HG03095 (cell line): Measurements from ENCODE around the gene MED13L.

Experiments used
- ATAC-seq: cut with Tn5 transposase; IDR thresholded peaks from one replicate; pipeline ENCODE4 v1.9.1; 2021; ENCODE audit warnings: moderate library complexity; ENCODE audit not compliant: unreplicated experiment

Gene MED13L

DNA sequence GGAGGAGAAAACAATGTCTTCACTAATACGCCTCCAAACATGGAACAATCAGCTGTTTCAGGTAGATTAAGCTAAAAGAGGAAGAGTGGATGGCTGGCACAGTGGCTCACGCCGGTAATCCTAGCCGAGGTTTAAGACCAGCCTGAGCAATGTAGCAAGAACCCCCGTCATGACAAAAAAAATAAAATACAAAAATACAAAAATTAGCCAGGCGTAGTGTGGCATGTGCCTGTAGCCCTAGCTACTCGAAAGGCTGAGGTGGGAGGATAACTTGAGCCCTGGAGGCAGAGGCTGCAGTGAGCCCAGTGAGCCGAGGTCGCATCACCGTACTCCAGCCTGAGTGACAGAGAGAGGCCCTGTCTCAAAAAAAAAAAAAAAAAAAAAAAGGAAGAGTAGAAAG is 1.2 kb upstream of the MED13L start:
- no peak for ATAC-seq

DNA sequence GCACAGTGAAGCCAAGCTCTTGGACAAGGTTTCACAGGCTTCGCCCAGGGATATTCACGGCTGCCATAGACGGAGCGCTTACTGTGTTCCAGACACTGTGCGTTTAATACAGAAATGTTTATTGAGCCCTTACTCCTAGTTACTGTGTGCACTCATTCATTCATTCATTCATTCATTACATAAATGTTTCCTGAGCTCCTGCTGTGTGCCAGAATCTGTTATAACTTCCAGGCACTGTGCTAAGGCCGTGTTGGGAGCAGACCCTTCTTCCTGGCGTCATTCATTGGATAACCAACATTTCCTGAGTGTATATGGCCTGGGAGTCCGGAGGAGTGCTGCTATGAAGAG is 760 bp upstream of the MED13L start:
- ATAC-seq: no peak

DNA sequence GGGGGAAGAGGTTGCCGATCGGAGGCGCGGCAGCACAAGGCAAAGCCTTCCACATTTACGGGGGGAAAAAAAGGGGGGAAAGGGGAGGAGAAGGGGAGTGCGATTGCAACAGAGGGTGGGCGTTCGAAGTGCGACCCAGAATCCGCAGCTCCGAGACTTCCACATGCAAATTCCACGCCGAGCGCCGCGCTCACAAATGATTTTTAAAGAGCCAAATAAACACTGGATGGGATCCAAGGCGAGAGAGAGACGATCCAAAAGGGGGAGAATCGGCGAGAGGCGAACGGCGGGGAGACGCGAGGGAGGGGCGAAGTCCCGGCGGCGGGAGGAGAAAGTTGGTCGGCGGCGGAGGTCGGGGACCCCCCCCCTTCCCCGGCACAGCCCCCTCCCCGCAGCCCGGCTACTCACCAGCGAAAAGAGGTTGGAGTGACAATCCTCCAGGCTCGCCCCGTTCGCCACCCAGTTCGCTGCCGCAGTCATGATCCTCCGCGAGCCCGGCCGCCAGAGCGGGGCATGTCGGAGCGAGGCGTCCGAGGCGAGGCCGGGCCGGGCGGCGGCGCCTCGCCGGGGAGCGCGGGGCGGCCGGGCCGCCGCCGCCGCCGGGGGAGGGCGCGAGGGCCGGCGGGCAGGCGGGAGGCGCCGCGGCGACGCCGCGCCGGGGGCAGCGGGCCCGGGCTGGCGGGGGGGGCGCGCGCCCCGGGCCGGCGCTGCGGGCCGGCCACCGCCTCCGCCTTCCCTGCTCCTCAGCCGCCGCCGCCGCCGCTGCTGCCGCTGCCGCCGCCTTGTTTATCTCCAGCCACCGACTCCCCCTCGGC is 634 bp downstream of the MED13L start:
- ATAC-seq: peak; percentile 33

DNA sequence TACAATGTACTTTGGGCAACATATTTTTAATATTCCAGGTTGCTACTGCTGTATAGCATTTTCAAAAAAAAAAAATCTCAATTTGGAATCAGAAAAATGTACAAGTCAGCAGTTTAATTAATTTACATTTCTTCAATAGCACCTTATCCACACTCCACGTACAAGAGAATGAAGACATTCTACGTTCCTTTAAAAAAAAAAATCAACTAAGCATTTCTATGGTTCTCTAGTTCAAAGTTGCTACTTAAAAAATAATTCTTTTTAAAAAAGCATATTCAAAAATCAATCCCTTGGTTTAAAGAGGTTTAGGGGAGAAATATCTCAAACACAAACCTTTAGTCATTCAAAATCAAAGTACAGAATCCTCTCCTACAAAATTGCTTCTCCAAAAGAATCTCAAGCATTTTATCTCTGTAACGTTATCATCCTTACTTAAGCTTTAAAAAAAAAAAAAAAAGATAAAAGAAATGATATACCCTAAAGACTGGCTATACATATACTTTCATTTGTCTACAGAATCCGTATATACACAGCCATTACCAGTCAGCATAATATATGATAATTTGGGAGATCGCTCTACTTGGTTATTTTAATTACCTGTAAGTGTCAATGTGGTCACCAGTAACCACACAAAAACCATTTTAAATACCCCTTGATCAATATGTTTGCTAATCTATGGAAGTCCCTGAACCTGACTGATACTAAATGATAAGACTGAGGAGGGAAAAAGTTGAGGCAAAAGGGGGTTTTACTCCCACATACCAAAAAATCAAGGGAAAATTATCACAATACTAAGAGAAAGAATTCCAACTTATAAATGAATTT is 2.7 kb downstream of the MED13L start:
- no peak for ATAC-seq

DNA sequence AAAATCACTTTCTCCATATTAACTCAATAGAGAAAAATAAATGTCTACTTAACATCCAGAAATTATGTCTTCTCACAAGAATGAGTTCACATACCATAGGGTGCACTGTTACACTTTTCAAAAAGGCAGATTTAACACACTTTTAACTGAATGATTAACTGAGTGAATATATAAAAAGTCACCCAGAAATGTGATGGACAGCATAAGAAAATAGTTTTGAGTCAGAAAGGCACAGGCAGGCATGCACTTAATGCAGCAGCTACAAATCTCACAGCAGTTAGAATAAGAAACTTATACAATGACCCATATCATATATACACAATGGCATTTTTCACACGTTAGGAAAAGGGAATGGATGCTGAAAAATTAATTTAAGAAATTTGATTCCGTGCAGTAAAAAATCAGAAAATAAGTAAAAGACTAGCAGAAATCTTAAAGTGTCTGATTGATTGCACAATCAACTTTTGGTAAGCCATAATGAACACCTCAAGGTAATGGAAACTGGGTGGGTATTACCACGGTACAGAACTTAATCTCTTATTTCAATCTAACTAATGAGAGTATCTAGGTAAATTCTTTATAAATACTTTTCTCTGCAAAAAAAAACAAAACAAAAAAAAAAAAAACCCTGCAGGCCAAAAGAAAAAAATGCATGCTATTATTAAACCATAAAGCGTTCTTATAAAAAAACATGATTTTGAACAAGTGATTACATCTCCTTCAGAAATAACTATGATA is 3.5 kb downstream of the MED13L start:
- ATAC-seq: no peak

DNA sequence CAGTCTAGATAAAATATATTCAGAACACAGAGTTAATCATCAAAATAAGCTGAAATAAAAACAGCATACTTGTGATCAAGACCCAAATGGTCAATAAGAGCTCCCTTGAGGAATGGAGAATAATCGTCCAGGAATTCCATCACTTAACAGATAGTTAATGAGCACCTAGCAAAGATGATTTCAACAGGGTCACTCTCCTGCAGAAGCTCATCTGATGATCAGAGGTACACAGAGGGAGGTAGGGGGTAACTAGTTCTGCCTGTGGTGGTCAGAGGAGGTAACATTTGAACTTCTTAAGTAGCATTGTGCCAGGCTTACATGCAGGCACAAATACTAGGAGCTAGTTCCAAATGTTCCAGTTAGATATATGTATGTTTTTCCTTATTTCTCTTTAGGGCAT is 9.5 kb downstream of the MED13L start:
- no peak for ATAC-seq

DNA sequence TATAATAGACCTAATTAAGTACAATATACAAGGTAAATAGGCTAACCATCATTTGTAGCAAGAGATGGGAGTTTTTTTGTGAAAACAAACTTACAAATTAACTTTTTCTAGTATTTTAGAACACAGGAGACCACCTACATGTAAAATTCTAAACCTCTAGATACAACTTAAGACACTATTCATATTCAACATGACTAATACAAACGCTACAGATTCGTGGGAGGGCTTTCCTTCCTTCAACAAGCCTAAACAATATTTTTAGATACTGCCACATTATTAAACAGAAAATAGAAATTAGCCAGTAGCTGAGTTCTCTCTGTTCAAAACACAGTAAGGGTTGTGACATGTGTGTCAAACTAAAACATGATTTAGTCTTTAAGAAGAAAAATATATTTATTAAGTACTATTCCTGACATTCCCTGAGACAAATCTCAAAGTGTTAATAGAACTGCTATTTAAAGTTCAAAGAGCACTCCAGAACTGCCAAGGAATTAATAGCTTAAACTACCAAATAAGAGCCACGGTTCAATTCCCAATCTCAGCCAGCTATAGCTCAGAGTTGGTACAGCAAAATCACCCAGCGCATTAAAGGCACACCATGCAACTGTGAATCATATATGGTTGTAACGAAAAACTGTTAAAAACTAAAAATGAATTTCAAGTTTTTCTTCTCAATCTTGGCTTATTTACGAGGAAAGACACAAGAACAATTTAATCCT is 10.7 kb downstream of the MED13L start:
- ATAC-seq: no peak

DNA sequence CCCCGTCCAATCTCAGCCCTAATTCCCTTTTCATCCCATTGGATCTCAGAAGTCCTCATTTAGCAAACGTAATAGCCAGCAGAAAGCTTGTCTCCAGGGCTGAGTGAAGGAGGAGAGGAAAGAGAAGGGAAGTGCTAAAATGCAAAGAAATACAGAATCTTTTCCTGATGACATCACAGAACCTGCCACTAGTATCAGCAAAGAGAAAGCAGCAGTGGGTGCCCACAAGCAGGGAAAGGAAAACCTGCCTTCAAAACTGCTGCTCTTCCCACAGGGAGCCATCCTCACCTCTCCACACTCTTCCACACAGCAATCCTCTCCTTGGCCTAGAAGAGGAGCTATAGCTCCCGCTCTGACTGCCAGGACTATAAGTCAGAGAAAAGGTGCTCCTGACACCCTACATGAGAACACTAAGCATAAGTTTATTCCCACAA is 11.3 kb downstream of the MED13L start:
- ATAC-seq: no peak

DNA sequence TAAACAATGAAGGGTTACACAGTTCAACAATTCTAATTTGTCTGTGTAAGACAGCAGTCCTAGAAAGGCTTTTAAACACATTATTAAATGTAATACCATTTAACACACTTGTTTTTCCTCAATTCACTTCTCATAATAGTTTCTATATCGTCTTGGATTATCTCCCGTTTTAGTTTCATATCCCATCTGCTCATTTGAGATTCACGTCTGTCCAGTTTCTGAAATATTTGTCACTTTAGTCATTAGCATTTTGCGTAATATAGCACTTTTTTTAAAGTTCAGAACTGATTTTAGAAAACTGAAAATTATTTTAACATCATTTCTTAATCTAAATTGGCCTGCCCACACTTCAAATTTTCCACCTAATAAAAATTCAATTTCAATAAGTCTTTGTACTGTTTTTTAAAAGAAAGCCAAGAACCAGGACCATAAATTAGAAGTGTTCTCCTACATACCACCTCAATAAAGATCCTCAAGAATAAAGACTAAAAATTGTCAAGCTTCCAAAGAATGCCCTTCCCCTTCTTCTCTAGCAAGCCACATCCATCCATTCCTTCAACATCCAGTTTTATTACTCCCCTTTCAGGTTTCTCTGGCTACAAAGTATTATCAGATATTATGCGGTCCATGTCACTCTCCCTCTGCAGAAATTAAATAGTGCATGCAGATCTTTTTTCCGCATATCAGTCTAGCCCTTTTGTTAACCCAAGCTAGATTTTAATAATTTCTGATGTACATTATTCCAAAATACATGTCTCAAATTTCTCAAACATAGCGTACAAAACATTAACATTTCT is 11.9 kb downstream of the MED13L start:
- ATAC-seq: no peak

GRCh38 chr12:116264525-116265070 is 12.9 kb downstream of the MED13L start:
- no peak for ATAC-seq

GRCh38 chr12:116263844-116264243 is 13.6 kb downstream of the MED13L start:
- ATAC-seq: no peak

DNA sequence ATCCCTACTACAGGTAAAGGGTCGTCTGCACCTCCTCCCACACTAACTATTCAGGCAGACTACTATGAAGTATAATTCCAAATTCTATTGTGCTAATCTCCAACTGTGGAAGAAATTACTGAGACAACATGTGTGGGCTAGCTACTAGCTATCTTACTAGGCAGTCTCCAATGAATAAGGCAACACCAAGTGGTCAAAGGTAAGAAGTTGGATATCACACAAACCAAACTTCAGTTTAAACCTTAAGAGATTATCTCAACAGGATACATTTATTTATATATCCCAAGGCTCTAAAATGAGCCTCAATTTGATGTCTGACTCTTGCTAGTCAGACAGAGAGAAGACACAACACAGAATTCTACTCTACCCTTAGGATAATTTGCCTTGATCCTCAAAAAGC is 14.1 kb downstream of the MED13L start:
- no peak for ATAC-seq

DNA sequence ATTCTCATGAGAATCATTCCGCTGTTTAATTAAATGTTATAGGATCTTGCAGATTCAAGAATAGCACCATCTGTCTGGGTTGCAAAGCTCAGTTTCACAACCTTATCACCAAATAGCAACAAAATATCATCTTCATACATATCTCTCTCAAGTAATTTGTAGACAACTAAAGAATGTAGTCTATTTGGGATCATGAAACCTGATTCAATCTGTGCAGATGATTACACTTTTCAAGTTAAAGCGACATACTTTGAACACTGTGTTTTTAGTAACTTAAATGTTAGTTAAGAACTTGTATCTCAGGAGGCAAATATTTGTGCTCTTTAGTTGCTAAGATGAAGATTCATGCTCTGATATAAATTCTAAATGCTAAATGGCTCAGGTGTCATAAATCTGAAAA is 14.8 kb downstream of the MED13L start:
- no peak for ATAC-seq

DNA sequence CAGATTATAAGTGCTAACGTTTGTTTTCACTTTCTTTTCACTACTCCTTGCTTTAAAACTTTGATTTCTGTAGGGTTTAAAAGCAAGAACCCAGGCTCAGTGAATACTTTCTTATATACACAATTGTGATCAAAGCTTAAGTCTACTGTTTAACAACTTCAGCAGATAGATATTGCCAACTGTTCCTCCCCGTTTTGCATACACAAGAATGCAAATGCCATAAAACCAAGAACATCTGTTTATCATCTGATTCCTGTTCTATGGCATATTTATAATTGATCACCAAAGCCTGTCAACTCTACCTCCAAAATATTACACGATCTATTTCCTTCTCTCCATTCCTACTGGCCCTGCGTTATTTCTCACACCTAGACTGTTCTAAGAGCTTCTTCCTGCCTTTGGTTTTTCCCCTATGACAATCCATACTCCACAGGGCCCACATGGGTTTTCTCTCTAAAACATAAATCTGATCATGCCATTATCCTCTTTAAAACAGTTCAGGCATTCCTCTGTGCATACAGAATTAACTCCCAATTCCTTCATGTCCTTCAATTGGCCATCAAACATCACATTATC is 15.9 kb downstream of the MED13L start:
- no peak for ATAC-seq

GRCh38 chr12:116259800-116260577 is 17.5 kb downstream of the MED13L start:
- no peak for ATAC-seq

GRCh38 chr12:116257826-116258225 is 19.7 kb downstream of the MED13L start:
- ATAC-seq: no peak

- ATAC-seq: no peak
Measured at GRCh38 chr12:116257215-116257614, 20.3 kb downstream of the MED13L start.

GRCh38 chr12:116249938-116250337 is 27.6 kb downstream of the MED13L start:
- no peak for ATAC-seq

- no peak for ATAC-seq
Measured at GRCh38 chr12:116248930-116249329, 28.6 kb downstream of the MED13L start.
